ENCODE results near the gene HIVEP2.

DNA sequence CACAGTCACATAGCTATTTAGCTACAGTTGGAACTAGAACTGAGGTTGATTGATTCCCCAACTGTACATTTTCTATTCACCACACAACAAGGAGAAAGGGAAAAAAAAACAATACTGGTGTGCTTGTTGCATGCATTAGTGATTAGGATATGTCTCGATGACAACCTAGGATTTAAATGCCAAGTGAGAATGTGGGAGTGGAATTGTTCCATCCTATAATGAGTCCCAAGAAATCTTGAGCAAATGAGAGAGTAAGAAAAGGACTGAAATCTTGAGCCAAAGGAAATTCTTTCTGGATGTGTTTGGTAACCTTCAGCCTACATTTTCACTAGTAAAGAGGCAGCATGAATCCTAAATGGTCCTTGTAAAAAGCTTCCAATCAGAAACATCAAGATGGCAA is 232.7 kb downstream of the HIVEP2 start:
- TF ChIP-seq CTCF (conservative IDR thresholded peaks at IDR 0.05; ENCODE audit: low read depth, low read length) = no peak
- no peak for TF ChIP-seq EZH2phosphoT487 (IDR thresholded peaks at IDR 0.05; ENCODE audit: borderline replicate concordance, low read length)
- TF ChIP-seq EZH2 (IDR thresholded peaks at IDR 0.05; ENCODE audit: low read length, unreplicated experiment) = no peak

All from PC-3 (cell line).